Transverse colon (tissue), 4 donors: ENCODE data around the gene AMMECR1.

Experiments used
- CTCF ChIP-seq, 5 experiments: fragments of 200-600 bp in 3 of 5; fragments of 450-650 bp in 2 of 5; sonication (generic) in 3 of 5; IDR thresholded peaks; 1 replicate in 2 of 5; 2 replicates in 3 of 5; pipeline ENCODE4 v1.5.1; 2016 to 2017; ENCODE audit warnings: antibody characterized with exemption in 5 of 5, inconsistent platforms in 3 of 5, mild to moderate bottlenecking in 2 of 5, moderate library complexity in 1 of 5
- POLR2A ChIP-seq: fragments of 450-650 bp; IDR thresholded peaks from one replicate; pipeline ENCODE4 v1.6.1; 2016; ENCODE audit warnings: antibody characterized with exemption, mild to moderate bottlenecking, moderate library complexity
- POLR2AphosphoS5 ChIP-seq, 3 donors: sonication (generic); formaldehyde crosslinking; IDR thresholded peaks; one replicate each; pipeline ENCODE4 v1.6.1; 2016; ENCODE audit warnings: antibody characterized with exemption in 3 of 3

GRCh38 chrX:110326712-110327111 is 8.8 kb upstream of the AMMECR1 start:
- TF ChIP-seq POLR2A (no peak), CTCF (IDR thresholded peaks at IDR 0.05) (no peak), POLR2AphosphoS5 (IDR thresholded peaks at IDR 0.05) (no peak)
